H9 (cell line): Measurements from ENCODE around the gene MPZ. TPM values are rescaled to one million over a fixed set of nuclear protein-coding genes. Genes with fewer than 3 reads are reported as not detected.

Source experiments
- DNase-seq: peaks from one replicate; pipeline ENCODE4 v3.0.0-alpha.2; 2017
- H2AFZ ChIP-seq: one replicate; pipeline ENCODE4 v1.6.1; 2013; ENCODE audit warnings: mild to moderate bottlenecking, low read length, control low read depth, moderate library complexity
- H2AK5ac ChIP-seq: 2 replicates; pipeline ENCODE4 v1.6.1; 2013; ENCODE audit warnings: low read length, control low read depth, mixed read lengths; ENCODE audit not compliant: insufficient read length
- H2BK120ac ChIP-seq: one replicate; pipeline ENCODE4 v1.6.1; 2013; ENCODE audit warnings: low read depth, mild to moderate bottlenecking, low read length, control low read depth, inconsistent platforms; ENCODE audit not compliant: poor library complexity, severe bottlenecking
- H2BK12ac ChIP-seq: 2 replicates; pipeline ENCODE4 v1.6.1; 2013; ENCODE audit warnings: low read length, control low read depth, mixed read lengths, low read depth; ENCODE audit not compliant: insufficient read length
- H2BK15ac ChIP-seq: 2 replicates; pipeline ENCODE4 v1.6.1; 2013; ENCODE audit warnings: low read depth, low read length, control low read depth
- H2BK20ac ChIP-seq: one replicate; pipeline ENCODE4 v1.6.1; 2013; ENCODE audit warnings: low read depth, mild to moderate bottlenecking, low read length, control low read depth, inconsistent platforms; ENCODE audit not compliant: poor library complexity, severe bottlenecking
- H2BK5ac ChIP-seq: 2 replicates; pipeline ENCODE4 v1.6.1; 2013; ENCODE audit warnings: low read length, control low read depth, mixed read lengths; ENCODE audit not compliant: insufficient read length
- H3K14ac ChIP-seq: 2 replicates; pipeline ENCODE4 v1.6.1; 2013; ENCODE audit warnings: low read length, control low read depth; ENCODE audit not compliant: insufficient read depth
- H3K18ac ChIP-seq: 2 replicates; pipeline ENCODE4 v1.6.1; 2013; ENCODE audit warnings: low read depth, mild to moderate bottlenecking, mixed read lengths, low read length, control low read depth; ENCODE audit not compliant: insufficient read length
- H3K23ac ChIP-seq: 2 replicates; pipeline ENCODE4 v1.6.1; 2013; ENCODE audit warnings: low read length, control low read depth, mixed read lengths, low read depth; ENCODE audit not compliant: insufficient read length
- H3K23me2 ChIP-seq: 2 replicates; pipeline ENCODE4 v1.6.1; 2013; ENCODE audit warnings: low read depth, mild to moderate bottlenecking, mixed read lengths, low read length, control low read depth; ENCODE audit not compliant: insufficient read length, poor library complexity, severe bottlenecking
- H3K27ac ChIP-seq: 2 replicates; pipeline ENCODE4 v1.5.1; 2013; ENCODE audit warnings: low read length, control low read depth, mixed read lengths, low read depth; ENCODE audit not compliant: insufficient read length
- H3K27me3 ChIP-seq: 2 replicates; pipeline ENCODE4 v1.6.1; 2013; ENCODE audit warnings: low read length, control low read depth, inconsistent platforms; ENCODE audit not compliant: insufficient read depth
- H3K4ac ChIP-seq: 2 replicates; pipeline ENCODE4 v1.6.1; 2013; ENCODE audit warnings: low read depth, mild to moderate bottlenecking, control low read depth, inconsistent platforms, low read length, moderate library complexity
- H3K4me1 ChIP-seq: 2 replicates; pipeline ENCODE4 v1.6.1; 2013; ENCODE audit warnings: low read length, control low read depth, inconsistent platforms; ENCODE audit not compliant: insufficient read depth
- H3K4me2 ChIP-seq: 2 replicates; pipeline ENCODE4 v1.6.1; 2013; ENCODE audit warnings: low read length, control low read depth, mixed read lengths; ENCODE audit not compliant: insufficient read length, insufficient read depth
- H3K56ac ChIP-seq: 2 replicates; pipeline ENCODE4 v1.6.1; 2013; ENCODE audit warnings: low read depth, mild to moderate bottlenecking, mixed read lengths, low read length, control low read depth; ENCODE audit not compliant: insufficient read length
- H3K79me1 ChIP-seq: 2 replicates; pipeline ENCODE4 v1.6.1; 2013; ENCODE audit warnings: low read depth, mild to moderate bottlenecking, moderate library complexity, low read length, control low read depth, inconsistent platforms; ENCODE audit not compliant: insufficient read depth, poor library complexity, severe bottlenecking
- H3K79me2 ChIP-seq: 2 replicates; pipeline ENCODE4 v1.6.1; 2013; ENCODE audit warnings: low read length, control low read depth, inconsistent platforms; ENCODE audit not compliant: insufficient read depth
- H3K9ac ChIP-seq: 2 replicates; pipeline ENCODE4 v1.6.1; 2013; ENCODE audit warnings: low read length, control low read depth, mixed read lengths; ENCODE audit not compliant: insufficient read length; ENCODE audit errors: extremely low read depth
- H3K9me3 ChIP-seq: one replicate; pipeline ENCODE4 v1.6.1; 2013; ENCODE audit warnings: low read depth, low read length, inconsistent platforms; ENCODE audit not compliant: control insufficient read depth
- H3T11ph ChIP-seq: one replicate; pipeline ENCODE4 v1.6.1; 2013; ENCODE audit warnings: mild to moderate bottlenecking, low read length, control low read depth, inconsistent platforms
- H4K20me1 ChIP-seq: one replicate; pipeline ENCODE4 v1.6.1; 2013; ENCODE audit not compliant: control insufficient read depth, insufficient read length, insufficient read depth
- H4K5ac ChIP-seq: 2 replicates; pipeline ENCODE4 v1.6.1; 2013; ENCODE audit warnings: low read depth, mild to moderate bottlenecking, mixed read lengths, low read length, control low read depth; ENCODE audit not compliant: insufficient read length
- H4K8ac ChIP-seq: replicated peaks from 2 replicates; pipeline ENCODE4 v1.6.1; 2013; ENCODE audit warnings: low read length, control low read depth, mixed read lengths, low read depth; ENCODE audit not compliant: insufficient read length
- H4K91ac ChIP-seq: 2 replicates; pipeline ENCODE4 v1.6.1; 2013; ENCODE audit warnings: low read depth, mild to moderate bottlenecking, moderate library complexity, mixed read lengths, low read length, control low read depth; ENCODE audit not compliant: insufficient read length
- H3K27ac Mint-ChIP-seq, 3 experiments: 2 replicates in 2 of 3; 3 replicates in 1 of 3; pipeline ENCODE4 v1.8.0; 2020 to 2021; ENCODE audit warnings: mixed read lengths in 3 of 3, mild to moderate bottlenecking in 1 of 3, moderate library complexity in 1 of 3
- H3K27me3 Mint-ChIP-seq: 2 replicates; pipeline ENCODE4 v1.8.0; 2021; ENCODE audit warnings: low read depth, mild to moderate bottlenecking, moderate library complexity, mixed read lengths
- H3K36me3 Mint-ChIP-seq, 3 experiments: 2 replicates in 2 of 3; 3 replicates in 1 of 3; pipeline ENCODE4 v1.8.0; 2020 to 2021; ENCODE audit warnings: low read depth in 3 of 3, mixed read lengths in 3 of 3; ENCODE audit not compliant: insufficient read depth in 1 of 3
- H3K4me1 Mint-ChIP-seq, 2 experiments: 2 replicates each; pipeline ENCODE4 v1.8.0; 2020; ENCODE audit warnings: mixed read lengths in 2 of 2
- H3K4me3 Mint-ChIP-seq, 2 experiments: 2 replicates in 1 of 2; 3 replicates in 1 of 2; pipeline ENCODE4 v1.8.0; 2020 to 2021; ENCODE audit warnings: mild to moderate bottlenecking in 2 of 2, mixed read lengths in 2 of 2, moderate library complexity in 1 of 2
- H3K9me3 Mint-ChIP-seq, 2 experiments: 2 replicates in 1 of 2; 3 replicates in 1 of 2; pipeline ENCODE4 v1.8.0; 2020; ENCODE audit warnings: mild to moderate bottlenecking in 2 of 2, mixed read lengths in 2 of 2, moderate library complexity in 1 of 2
- CTCF ChIP-seq: fragments of 200-600 bp; sonication (generic); conservative IDR thresholded peaks from 3 replicates; pipeline ENCODE4 v1.8.0; 2021; ENCODE audit warnings: antibody characterized with exemption, mild to moderate bottlenecking
- WGBS: extraction: QIAGEN DNeasy Blood & Tissue Kit; methylation state at CpG from one replicate; pipeline ENCODE4 v1.1.7; 2013; ENCODE audit warnings: missing lambda C conversion rate, low lambda C conversion rate, mixed read lengths; ENCODE audit not compliant: insufficient read length; ENCODE audit errors: extremely low coverage; 5-methylcytosine and 5-hydroxymethylcytosine counted together
- total RNA-seq: library from RNA; stranded (reverse); gene quantifications from 2 replicates; pipeline ENCODE4 v1.2.1, GENCODE V29; 2021

MPZ gene
- total RNA-seq, 1 experiment from 2014 or later, result 2.7 TPM

- no peak for DNase-seq
- TF ChIP-seq CTCF, result no peak
- Histone ChIP-seq H4K8ac (no peak overlapping the region), H4K5ac (no peak overlapping the region), H3K56ac (no peak overlapping the region), H4K91ac (no peak overlapping the region), H2BK15ac (no peak overlapping the region), H2AFZ (no peak overlapping the region), H2BK20ac (no peak overlapping the region), H3K23ac (no peak overlapping the region), H3K18ac (no peak overlapping the region), H3T11ph (no peak overlapping the region), H3K23me2 (no peaks in the 10 kb centered on the region), H3K4me2 (no peak overlapping the region), H3K4ac (no peak overlapping the region), H3K79me1 (no peaks in the 10 kb centered on the region), H3K9me3 (no peaks in the 10 kb centered on the region), H3K79me2 (no peaks in the 10 kb centered on the region), H3K27me3 (no peaks in the 10 kb centered on the region), H4K20me1 (no peaks in the 10 kb centered on the region), H3K14ac (no peak overlapping the region), H2BK120ac (no peak overlapping the region), H2BK12ac (no peak overlapping the region), H3K9ac (no peak overlapping the region), H3K27ac (no peak overlapping the region), H3K4me1 (no peaks in the 10 kb centered on the region), H2BK5ac (no peak overlapping the region), H2AK5ac (no peak overlapping the region)
- Mint-ChIP-seq H3K27ac (no peak overlapping the region), H3K9me3 (no peaks in the 10 kb centered on the region), H3K36me3 (peaks cover 17 to 67% (median 59%) of the 10 kb centered on the region in 3 experiments; a peak in 6 of 7 replicates), H3K27me3 (no peaks in the 10 kb centered on the region), H3K4me3 (no peak overlapping the region), H3K4me1 (no peaks in the 10 kb centered on the region)
- WGBS, result no CpG with 5 or more reads among the region's 2 CpGs
These were observed 32.4 kb upstream of the MPZ start for GRCh38 chr1:161342177-161342576.
